Motor neuron (in vitro differentiated cells): Measurements from ENCODE around the gene GBP5. TPM values are rescaled to one million over a fixed set of nuclear protein-coding genes. Genes with fewer than 3 reads are reported as not detected.
"Not testable (repeated sequence)": the region's sequence is repeated elsewhere in the genome, so short reads cannot be mapped to it uniquely, and the experiment has no call there.

ENCODE experiments used
- ATAC-seq, 8 experiments: fragments of 200-7000 bp; cut with Tn5 transposase; replicated peaks in 6 of 8; 2 replicates each; pipeline ENCODE4 v1.8.0; 2021; ENCODE audit warnings: mild to moderate bottlenecking in 8 of 8, moderate library complexity in 8 of 8
- H3K27ac ChIP-seq, 2 donors: fragments of 250-450 bp; sonication (Bioruptor Pico); 2 replicates each; pipeline ENCODE4 v1.9.0; 2021; ENCODE audit warnings: antibody characterized with exemption in 2 of 2, mild to moderate bottlenecking in 2 of 2, moderate library complexity in 1 of 2
- H3K4me1 ChIP-seq, 2 donors: fragments of 250-450 bp; sonication (Bioruptor Pico); replicated peaks in 1 of 2; 2 replicates each; pipeline ENCODE4 v1.6.1; 2021; ENCODE audit warnings: antibody characterized with exemption in 2 of 2, mild to moderate bottlenecking in 2 of 2, moderate library complexity in 1 of 2
- H3K4me3 ChIP-seq, 5 donors: fragments of 250-450 bp; sonication (Bioruptor Pico); 2 replicates each; pipeline ENCODE4 v1.9.0; 2021; ENCODE audit warnings: antibody characterized with exemption in 5 of 5, mild to moderate bottlenecking in 5 of 5, moderate library complexity in 4 of 5
- WGBS, 10 experiments: fragments of 450-650 bp; shearing (Covaris generic); methylation state at CpG; one replicate each; pipeline ENCODE4 v1.0.0; 2022; 5-methylcytosine and 5-hydroxymethylcytosine counted together
- in situ Hi-C, 9 experiments: fragments of 400-800 bp; cut with MboI; loops; one replicate each; pipeline ENCODE4 v1.15.0; 2021; ENCODE audit warnings: low sequenced_read_pairs in 9 of 9, low pct_unique_long_range_greater_than_20kb in 2 of 9; ENCODE audit not compliant: unreplicated experiment in 9 of 9
- total RNA-seq, 8 experiments: library from RNA; unstranded; fragments of 300-600 nt; gene quantifications; 2 replicates each; pipeline versions ENCODE4 v1.2.3 to v1.2.4, GENCODE V29; 2022

The GBP5 gene
- total RNA-seq = 1 to 10 TPM in 2 of 8 experiments, under 1 TPM in 5, not detected in 1; under 0.01 to 2.5 (median 0.47) TPM

GRCh38 chr1:89272269-89273041, at the start of gene GBP5:
Gene GBP5, minus strand, starts transcription at chr1:89272860. Its CDS starts 3,305 bp downstream, at chr1:89269555.
- ATAC-seq = peak in 1 of 8 experiments; percentile 49
- H3K27ac ChIP-seq, H3K4me3 ChIP-seq, in situ Hi-C loops, H3K4me1 ChIP-seq: not testable (repeated sequence)
- 41 to 92% (median 89%) methylated on average over 3 to 16 of the region's 16 CpGs; no CpG with 5 or more reads in 3 of the 10 experiments for WGBS, 10 experiments

- Histone ChIP-seq H3K4me1 (no peaks in the 10 kb centered on the region), H3K27ac (no peak overlapping the region), H3K4me3 (no peak overlapping the region)
- WGBS, 10 experiments = 0 to 70% (median 8%) methylated on average over 1 of the region's 1 CpG; no CpG with 5 or more reads in 2 of the 10 experiments
- ATAC-seq = no peak
- in situ Hi-C loops = loop anchor here in 1 of 9 experiments (25.0 kb wide), 1 partner anchor 110 kb away; no protein-coding TSS in a partner anchor
These were observed 49.7 kb upstream of the GBP5 start for GRCh38 chr1:89322402-89322801.

DNA sequence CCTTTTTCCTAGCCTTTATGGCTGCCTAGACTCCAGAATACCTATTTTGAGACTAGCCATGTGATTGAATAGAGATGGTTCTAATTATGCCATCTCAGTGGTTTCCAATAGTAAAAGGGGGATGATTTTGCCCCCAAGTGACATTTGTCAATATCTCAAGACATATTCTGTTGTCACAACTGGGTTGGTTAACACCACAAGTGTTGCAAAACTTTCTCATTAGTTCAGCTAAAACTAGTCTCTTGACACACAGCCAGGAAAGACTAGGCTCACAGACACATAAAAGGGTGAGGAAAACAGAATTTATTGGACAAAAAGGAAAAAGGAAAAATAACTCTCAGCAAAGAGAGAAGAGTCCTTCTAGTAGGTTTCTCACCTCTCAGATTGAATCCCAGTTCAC, 39.9 kb upstream of the GBP5 start:
- Histone ChIP-seq H3K4me3 (no peak overlapping the region), H3K27ac (no peak overlapping the region), H3K4me1 (no peaks in the 10 kb centered on the region)
- ATAC-seq = no peak
- in situ Hi-C loops = loop anchor here in 1 of 9 experiments (25.0 kb wide), 1 partner anchor 100 kb away; no protein-coding TSS in a partner anchor

DNA sequence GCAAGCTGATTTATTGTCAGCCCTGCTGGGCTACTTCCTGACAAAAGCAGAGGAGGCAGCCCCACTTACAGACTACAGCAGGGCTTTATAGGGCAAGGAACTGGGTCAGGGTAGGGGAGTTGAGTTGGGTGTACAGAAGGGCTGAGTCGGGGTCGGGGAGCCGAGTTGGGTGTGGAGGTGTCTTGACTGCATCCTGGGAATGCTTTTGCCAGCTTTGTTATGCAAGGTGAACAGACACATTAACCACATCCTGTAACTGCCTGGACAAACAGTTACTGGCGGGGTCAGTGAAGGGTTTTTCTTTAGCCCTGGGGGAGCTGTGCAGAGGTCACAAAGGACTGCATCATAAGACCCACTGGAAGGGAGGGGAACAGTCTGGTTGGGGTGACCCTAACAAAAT, 39.1 kb upstream of the GBP5 start:
- no peak overlapping the region for H3K27ac ChIP-seq
- in situ Hi-C loops = loop anchor here in 1 of 9 experiments (25.0 kb wide), 1 partner anchor 99 kb away; no protein-coding TSS in a partner anchor
- 21 to 83% (median 61%) methylated on average over 1 to 4 of the region's 4 CpGs; no CpG with 5 or more reads in 3 of the 10 experiments for WGBS, 10 experiments
- ATAC-seq = no peak
- no peak overlapping the region for H3K4me3 ChIP-seq
- H3K4me1 ChIP-seq = no peaks in the 10 kb centered on the region

GRCh38 chr1:89310976-89311375, 38.3 kb upstream of the GBP5 start:
- Histone ChIP-seq H3K4me3 (no peak overlapping the region), H3K27ac (no peak overlapping the region), H3K4me1 (no peaks in the 10 kb centered on the region)
- in situ Hi-C loops = loop anchor here in 1 of 9 experiments (25.0 kb wide), 1 partner anchor 99 kb away; no protein-coding TSS in a partner anchor
- ATAC-seq = no peak

DNA sequence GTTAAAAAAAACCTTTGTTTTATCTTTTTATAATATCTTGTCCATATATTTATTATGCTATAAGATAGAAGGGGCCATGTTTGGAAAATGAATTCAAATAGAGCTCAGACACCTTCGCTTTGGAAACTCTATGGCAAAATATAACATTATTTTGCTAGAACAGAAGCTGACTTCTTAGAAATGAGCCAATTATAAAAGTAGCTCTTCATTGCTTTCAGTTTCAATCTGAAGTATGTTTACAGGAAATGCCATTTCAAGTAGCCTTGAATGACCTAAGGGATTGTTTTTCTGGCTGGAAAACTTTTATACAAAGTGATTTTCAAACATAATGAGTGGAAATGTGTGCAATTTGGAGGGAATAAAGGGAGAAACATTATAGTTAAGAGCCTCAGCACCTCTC, 37.8 kb upstream of the GBP5 start:
- in situ Hi-C loops = loop anchor here in 1 of 9 experiments (25.0 kb wide), 1 partner anchor 98 kb away; no protein-coding TSS in a partner anchor
- 29 to 100% (median 90%) methylated on average over 1 of the region's 1 CpG; no CpG with 5 or more reads in 1 of the 10 experiments for WGBS, 10 experiments
- no peak overlapping the region for H3K27ac ChIP-seq
- no peak overlapping the region for H3K4me3 ChIP-seq
- ATAC-seq = peak in 2 of 8 experiments; percentile 50 to 57
- no peaks in the 10 kb centered on the region for H3K4me1 ChIP-seq

GRCh38 chr1:89309828-89310227, 37.2 kb upstream of the GBP5 start:
- H3K27ac ChIP-seq = no peak overlapping the region
- no peak overlapping the region for H3K4me3 ChIP-seq
- 0 to 100% (median 73%) methylated on average over 1 of the region's 1 CpG; no CpG with 5 or more reads in 1 of the 10 experiments for WGBS, 10 experiments
- in situ Hi-C loops = loop anchor here in 1 of 9 experiments (25.0 kb wide), 1 partner anchor 98 kb away; no protein-coding TSS in a partner anchor
- no peak for ATAC-seq
- H3K4me1 ChIP-seq = no peaks in the 10 kb centered on the region

DNA sequence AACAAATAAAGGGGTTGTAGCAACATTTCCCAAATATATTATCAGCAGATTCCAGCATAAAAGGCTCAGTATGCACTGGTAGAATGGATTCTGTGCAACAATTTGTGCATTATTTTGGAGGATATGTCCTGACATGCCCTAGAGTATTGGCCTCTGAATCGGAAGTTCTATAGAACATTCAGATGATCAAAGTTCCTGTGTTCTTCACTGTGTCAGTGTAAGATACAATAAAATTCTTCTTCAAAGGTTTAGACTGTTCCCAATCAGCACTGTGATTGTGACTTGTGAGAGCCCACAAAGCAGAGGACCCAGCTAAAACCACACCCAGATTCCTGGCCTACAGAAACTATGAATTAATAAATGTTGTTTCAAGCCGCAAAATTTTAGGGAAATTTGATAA, 33.6 kb upstream of the GBP5 start:
- no peaks in the 10 kb centered on the region for H3K4me1 ChIP-seq
- in situ Hi-C loops = loop anchor here in 1 of 9 experiments (25.0 kb wide), 1 partner anchor 94 kb away; no protein-coding TSS in a partner anchor
- no peak overlapping the region for H3K27ac ChIP-seq
- no peak overlapping the region for H3K4me3 ChIP-seq
- peak in 1 of 8 experiments; percentile 28 for ATAC-seq
- WGBS, 10 experiments = 0 to 100% (median 80%) methylated on average over 1 to 2 of the region's 2 CpGs

GRCh38 chr1:89305493-89305892, 32.8 kb upstream of the GBP5 start:
- no peak for ATAC-seq
- H3K27ac ChIP-seq = no peak overlapping the region
- no peak overlapping the region for H3K4me3 ChIP-seq
- H3K4me1 ChIP-seq = no peaks in the 10 kb centered on the region
- in situ Hi-C loops = loop anchor here in 1 of 9 experiments (25.0 kb wide), 1 partner anchor 93 kb away; no protein-coding TSS in a partner anchor
- WGBS, 10 experiments = 42 to 100% (median 82%) methylated on average over 1 to 2 of the region's 2 CpGs; no CpG with 5 or more reads in 2 of the 10 experiments

DNA sequence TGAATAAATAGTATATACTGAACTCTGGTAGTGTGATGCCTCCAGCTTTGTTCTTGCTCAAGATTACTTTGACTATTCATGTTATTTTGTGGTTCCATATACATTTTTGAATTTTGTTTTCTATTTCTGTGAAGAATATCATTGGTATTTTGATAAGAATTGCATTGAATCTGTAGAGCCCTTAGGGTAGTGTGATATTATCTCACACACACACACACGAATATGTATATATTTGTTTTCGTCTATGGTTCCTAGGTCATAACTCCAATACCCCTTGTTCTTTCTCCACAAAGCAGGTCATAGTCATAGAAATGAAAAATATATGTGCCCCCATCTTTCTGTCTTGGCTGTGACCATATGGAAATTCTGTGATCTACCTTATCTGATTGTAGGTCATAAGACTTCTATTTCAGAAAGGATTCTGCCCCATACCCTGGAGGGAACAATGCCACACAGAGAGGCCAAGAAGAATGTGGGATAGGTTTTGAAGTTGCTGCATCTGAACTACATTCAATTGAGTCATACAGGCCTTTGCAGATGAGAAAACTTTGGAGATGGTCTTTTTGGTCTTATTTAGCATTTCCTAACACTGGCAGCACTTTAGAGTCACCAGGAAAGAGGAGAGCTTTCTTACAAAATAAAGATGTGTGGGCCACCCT, 32.0 kb upstream of the GBP5 start:
- peak in 3 of 8 experiments; percentile 51 to 73 (median 59) for ATAC-seq
- no peaks in the 10 kb centered on the region for H3K4me1 ChIP-seq
- 0 to 95% (median 84%) methylated on average over 1 to 2 of the region's 2 CpGs; no CpG with 5 or more reads in 4 of the 10 experiments for WGBS, 10 experiments
- H3K4me3 ChIP-seq = no peak overlapping the region
- no peak overlapping the region for H3K27ac ChIP-seq
- in situ Hi-C loops = loop anchor here in 1 of 9 experiments (25.0 kb wide), 1 partner anchor 92 kb away; no protein-coding TSS in a partner anchor

DNA sequence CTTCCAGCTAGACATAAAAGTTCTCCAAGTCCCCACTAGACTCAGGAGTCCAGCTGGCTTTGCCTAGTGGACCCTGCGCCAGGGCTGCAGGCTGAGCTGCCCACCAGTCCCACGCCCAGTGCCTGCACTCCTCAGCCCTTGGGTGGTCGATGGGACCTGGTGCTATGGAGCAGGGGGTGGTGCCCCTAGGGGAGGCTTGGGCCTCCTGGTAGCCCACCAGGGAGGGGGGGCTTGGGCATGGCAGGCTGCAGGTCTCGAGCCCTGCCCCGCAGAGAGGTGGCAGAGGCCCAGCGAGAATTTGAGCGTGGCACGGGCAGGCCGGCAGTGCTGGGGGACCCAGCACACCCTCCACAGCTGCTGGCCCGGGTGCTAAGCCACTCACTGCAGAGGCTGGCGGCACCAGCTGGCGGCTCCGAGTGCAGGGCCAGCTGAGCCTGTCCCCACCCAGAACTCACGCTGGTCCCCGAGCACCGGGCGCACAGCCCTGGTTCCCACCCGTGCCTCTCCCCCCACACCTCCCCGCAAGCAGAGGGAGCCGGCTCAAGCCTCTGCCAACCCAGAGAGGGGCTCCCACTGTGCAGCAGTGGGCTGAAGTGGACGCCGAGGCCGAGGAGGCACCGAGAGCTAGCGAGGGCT, 30.2 kb upstream of the GBP5 start:
- no peak overlapping the region for H3K27ac ChIP-seq
- in situ Hi-C loops = loop anchor here in 1 of 9 experiments (25.0 kb wide), 1 partner anchor 91 kb away; no protein-coding TSS in a partner anchor
- 91 to 100% (median 100%) methylated on average over 1 to 12 of the region's 25 CpGs; no CpG with 5 or more reads in 4 of the 10 experiments for WGBS, 10 experiments
- no peak overlapping the region for H3K4me3 ChIP-seq
- H3K4me1 ChIP-seq = no peaks in the 10 kb centered on the region
- ATAC-seq = no peak

GRCh38 chr1:89299739-89300463, 27.2 kb upstream of the GBP5 start:
- in situ Hi-C loops = loop anchor here in 1 of 9 experiments (25.0 kb wide), 1 partner anchor 88 kb away; no protein-coding TSS in a partner anchor
- H3K4me3 ChIP-seq, H3K4me1 ChIP-seq, ATAC-seq, H3K27ac ChIP-seq: not testable (repeated sequence)
- 10 to 86% (median 58%) methylated on average over 1 to 3 of the region's 3 CpGs for WGBS, 10 experiments
